Trophoblast cell (in vitro differentiated cells and primary cell): Measurements from ENCODE around the gene CD200R1L.

Experiments
- DNase-seq, 2 donors: peaks; one replicate each; pipeline ENCODE4 v3.0.0-alpha.2; 2016
- H2AFZ ChIP-seq: 2 replicates; pipeline ENCODE4 v1.6.1; 2013; ENCODE audit warnings: low read length, moderate library complexity, mild to moderate bottlenecking; ENCODE audit not compliant: insufficient read depth, poor library complexity
- H2AK5ac ChIP-seq: 2 replicates; pipeline ENCODE4 v1.6.1; 2013; ENCODE audit warnings: mild to moderate bottlenecking, low read length
- H2BK120ac ChIP-seq: 2 replicates; pipeline ENCODE4 v1.6.1; 2013; ENCODE audit warnings: low read length, mild to moderate bottlenecking, moderate library complexity; ENCODE audit not compliant: insufficient read depth, poor library complexity
- H2BK12ac ChIP-seq: 2 replicates; pipeline ENCODE4 v1.6.1; 2013; ENCODE audit warnings: mild to moderate bottlenecking, low read length, moderate library complexity
- H2BK5ac ChIP-seq: 2 replicates; pipeline ENCODE4 v1.6.1; 2013; ENCODE audit warnings: low read length, low read depth, moderate library complexity, mild to moderate bottlenecking; ENCODE audit not compliant: poor library complexity
- H3K14ac ChIP-seq: 2 replicates; pipeline ENCODE4 v1.6.1; 2013; ENCODE audit warnings: mild to moderate bottlenecking, low read length
- H3K18ac ChIP-seq: 2 replicates; pipeline ENCODE4 v1.6.1; 2013; ENCODE audit warnings: mild to moderate bottlenecking, low read length
- H3K23ac ChIP-seq: 2 replicates; pipeline ENCODE4 v1.6.1; 2013; ENCODE audit warnings: low read length
- H3K27ac ChIP-seq: 2 replicates; pipeline ENCODE4 v1.5.1; 2013; ENCODE audit warnings: low read depth, mild to moderate bottlenecking, inconsistent platforms, low read length, moderate library complexity
- H3K27me3 ChIP-seq: 2 replicates; pipeline ENCODE4 v1.6.1; 2013; ENCODE audit warnings: inconsistent platforms, mild to moderate bottlenecking, low read length, moderate library complexity; ENCODE audit not compliant: insufficient read depth
- H3K36me3 ChIP-seq, 2 experiments: 1 replicate in 1 of 2; 2 replicates in 1 of 2; pipeline ENCODE4 v1.6.1; 2013; ENCODE audit warnings: low read length in 2 of 2, mild to moderate bottlenecking in 2 of 2, moderate library complexity in 1 of 2; ENCODE audit not compliant: insufficient read depth in 2 of 2, control insufficient read depth in 1 of 2
- H3K4ac ChIP-seq: 2 replicates; pipeline ENCODE4 v1.6.1; 2013; ENCODE audit warnings: low read depth, mild to moderate bottlenecking, low read length, moderate library complexity
- H3K4me1 ChIP-seq, 2 experiments: 1 replicate in 1 of 2; 2 replicates in 1 of 2; pipeline ENCODE4 v1.6.1; 2013; ENCODE audit warnings: low read length in 2 of 2, mild to moderate bottlenecking in 2 of 2, moderate library complexity in 1 of 2; ENCODE audit not compliant: insufficient read depth in 2 of 2, control insufficient read depth in 1 of 2
- H3K4me2 ChIP-seq: 2 replicates; pipeline ENCODE4 v1.6.1; 2013; ENCODE audit warnings: inconsistent platforms, mild to moderate bottlenecking, low read length, moderate library complexity
- H3K4me3 ChIP-seq: 2 replicates; pipeline ENCODE4 v1.5.1; 2013; ENCODE audit warnings: mild to moderate bottlenecking, low read depth, low read length, inconsistent platforms
- H3K79me1 ChIP-seq: one replicate; pipeline ENCODE4 v1.6.1; 2013; ENCODE audit warnings: low read length
- H3K79me2 ChIP-seq: 2 replicates; pipeline ENCODE4 v1.6.1; 2013; ENCODE audit warnings: low read length, mild to moderate bottlenecking; ENCODE audit not compliant: control insufficient read depth, insufficient read depth, poor library complexity
- H3K9ac ChIP-seq: 2 replicates; pipeline ENCODE4 v1.6.1; 2013; ENCODE audit warnings: mild to moderate bottlenecking, low read length
- H3K9me3 ChIP-seq: 2 replicates; pipeline ENCODE4 v1.6.1; 2013; ENCODE audit warnings: low read depth, mild to moderate bottlenecking, control low read depth, inconsistent platforms, low read length; ENCODE audit not compliant: insufficient read depth
- H4K12ac ChIP-seq: 2 replicates; pipeline ENCODE4 v1.6.1; 2013; ENCODE audit warnings: low read depth, mild to moderate bottlenecking, low read length, moderate library complexity
- H4K8ac ChIP-seq: 2 replicates; pipeline ENCODE4 v1.6.1; 2013; ENCODE audit warnings: low read depth, mild to moderate bottlenecking, low read length, moderate library complexity
- H4K91ac ChIP-seq: one replicate; pipeline ENCODE4 v1.6.1; 2013; ENCODE audit warnings: low read depth, mild to moderate bottlenecking, low read length, moderate library complexity
- WGBS: extraction: QIAGEN DNeasy Blood & Tissue Kit; methylation state at CpG from one replicate; pipeline ENCODE4 v1.1.7; 2013; ENCODE audit warnings: missing lambda C conversion rate; ENCODE audit not compliant: insufficient read length, insufficient coverage; ENCODE audit errors: extremely low coverage; 5-methylcytosine and 5-hydroxymethylcytosine counted together

CD200R1L gene

DNA sequence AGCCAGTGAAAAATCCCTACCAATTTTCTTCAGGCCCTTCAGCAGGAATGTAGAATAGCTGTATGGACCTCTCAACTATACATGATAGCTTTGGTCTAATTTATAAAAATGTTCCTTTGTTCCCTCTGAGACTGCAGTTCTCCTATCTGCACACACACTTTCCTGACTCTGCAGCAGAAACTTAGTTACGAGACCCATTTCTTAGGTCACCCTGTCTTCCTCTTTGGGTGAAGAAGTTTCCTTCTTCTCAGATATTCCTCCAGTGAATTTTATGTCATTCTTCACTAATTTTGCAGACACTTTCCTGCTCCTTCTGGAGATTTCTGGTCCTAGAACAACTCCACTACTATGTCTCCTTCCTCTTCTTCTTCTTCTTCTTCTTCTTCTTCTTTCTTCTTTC is 42.6 kb downstream of the CD200R1L start:
- no peak overlapping the region for H2AK5ac ChIP-seq
- no peaks in the 10 kb centered on the region for H3K79me2 ChIP-seq
- no peak overlapping the region for H2BK12ac ChIP-seq
- no peak overlapping the region for H3K18ac ChIP-seq
- H3K4me3 ChIP-seq = no peak overlapping the region
- DNase-seq = no peak
- H2BK120ac ChIP-seq = no peak overlapping the region
- H3K27me3 ChIP-seq = no peaks in the 10 kb centered on the region
- no peak overlapping the region for H3K27ac ChIP-seq
- no peak overlapping the region for H4K91ac ChIP-seq
- no peak overlapping the region for H2BK5ac ChIP-seq
- H3K36me3 ChIP-seq = no peaks in the 10 kb centered on the region
- no peak overlapping the region for H3K4ac ChIP-seq
- no peak overlapping the region for H4K8ac ChIP-seq
- no peak overlapping the region for H2AFZ ChIP-seq
- no peak overlapping the region for H3K4me2 ChIP-seq
- no peaks in the 10 kb centered on the region for H3K9me3 ChIP-seq
- no peak overlapping the region for H4K12ac ChIP-seq
- no peaks in the 10 kb centered on the region for H3K4me1 ChIP-seq
- no peaks in the 10 kb centered on the region for H3K79me1 ChIP-seq
- H3K9ac ChIP-seq = no peak overlapping the region
- H3K23ac ChIP-seq = no peak overlapping the region
- H3K14ac ChIP-seq = no peak overlapping the region
- no CpG with 5 or more reads among the region's 1 CpG for WGBS

DNA sequence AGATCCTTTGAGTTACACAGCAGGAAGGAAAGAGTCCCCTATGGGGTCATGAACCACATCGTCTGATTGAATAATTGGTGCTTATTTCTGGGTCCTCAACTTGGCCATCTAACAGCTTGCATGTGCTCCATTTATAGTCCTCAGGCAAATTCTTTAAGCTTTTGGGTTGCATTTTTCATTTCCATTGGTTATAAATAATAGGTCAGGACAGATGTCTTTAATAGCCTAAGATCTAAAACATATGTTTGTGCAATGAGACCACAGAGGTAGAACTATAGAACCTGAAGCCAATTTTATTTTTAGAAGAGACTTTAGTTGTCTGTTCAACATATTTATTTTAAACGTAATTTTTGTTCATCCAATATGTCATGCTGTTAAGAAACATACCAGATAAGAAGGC is 43.2 kb downstream of the CD200R1L start:
- no peak overlapping the region for H2AK5ac ChIP-seq
- no peak overlapping the region for H3K23ac ChIP-seq
- no peak for DNase-seq
- no peaks in the 10 kb centered on the region for H3K79me1 ChIP-seq
- whole genome bisulfite sequencing = no CpG with 5 or more reads among the region's 2 CpGs
- H3K27me3 ChIP-seq = no peaks in the 10 kb centered on the region
- no peaks in the 10 kb centered on the region for H3K9me3 ChIP-seq
- H3K27ac ChIP-seq = no peak overlapping the region
- no peaks in the 10 kb centered on the region for H3K79me2 ChIP-seq
- no peak overlapping the region for H4K8ac ChIP-seq
- no peak overlapping the region for H3K4ac ChIP-seq
- H3K36me3 ChIP-seq = no peaks in the 10 kb centered on the region
- H3K9ac ChIP-seq = no peak overlapping the region
- no peak overlapping the region for H2BK120ac ChIP-seq
- H4K91ac ChIP-seq = no peak overlapping the region
- H3K18ac ChIP-seq = no peak overlapping the region
- no peak overlapping the region for H3K14ac ChIP-seq
- no peak overlapping the region for H3K4me2 ChIP-seq
- H3K4me3 ChIP-seq = no peak overlapping the region
- no peak overlapping the region for H2BK5ac ChIP-seq
- H3K4me1 ChIP-seq = no peaks in the 10 kb centered on the region
- H2AFZ ChIP-seq = no peak overlapping the region
- no peak overlapping the region for H2BK12ac ChIP-seq
- no peak overlapping the region for H4K12ac ChIP-seq

DNA sequence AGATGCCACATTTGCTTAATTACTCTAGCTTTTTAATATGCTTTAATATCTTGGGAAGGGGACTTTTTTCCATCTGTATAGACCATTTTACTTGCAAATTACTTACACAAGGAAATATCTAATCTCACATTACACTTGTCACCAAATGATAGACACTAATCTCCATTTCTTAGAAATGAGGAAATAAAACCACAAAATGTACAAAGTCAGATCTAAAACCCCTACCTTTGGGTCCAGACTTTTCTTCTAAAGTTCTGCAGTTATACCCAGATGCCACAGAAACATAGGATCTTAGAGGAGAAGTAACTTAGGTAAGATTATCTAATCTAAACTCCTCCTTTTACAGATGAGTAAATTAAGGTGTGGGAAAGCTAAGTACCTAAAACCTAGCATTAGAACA is 44.3 kb downstream of the CD200R1L start:
- H4K12ac ChIP-seq = no peak overlapping the region
- no peak overlapping the region for H3K4me2 ChIP-seq
- no peak overlapping the region for H3K9ac ChIP-seq
- H2BK12ac ChIP-seq = no peak overlapping the region
- no peak overlapping the region for H3K27ac ChIP-seq
- H3K79me1 ChIP-seq = no peaks in the 10 kb centered on the region
- no peak overlapping the region for H2BK120ac ChIP-seq
- no peaks in the 10 kb centered on the region for H3K27me3 ChIP-seq
- no peaks in the 10 kb centered on the region for H3K9me3 ChIP-seq
- H3K14ac ChIP-seq = no peak overlapping the region
- H2AK5ac ChIP-seq = no peak overlapping the region
- H3K23ac ChIP-seq = no peak overlapping the region
- no peaks in the 10 kb centered on the region for H3K36me3 ChIP-seq
- H3K4ac ChIP-seq = no peak overlapping the region
- no peak overlapping the region for H2BK5ac ChIP-seq
- DNase-seq = no peak
- H3K4me3 ChIP-seq = no peak overlapping the region
- H2AFZ ChIP-seq = no peak overlapping the region
- H4K91ac ChIP-seq = no peak overlapping the region
- H3K4me1 ChIP-seq = no peaks in the 10 kb centered on the region
- no peak overlapping the region for H4K8ac ChIP-seq
- no peaks in the 10 kb centered on the region for H3K79me2 ChIP-seq
- no peak overlapping the region for H3K18ac ChIP-seq

DNA sequence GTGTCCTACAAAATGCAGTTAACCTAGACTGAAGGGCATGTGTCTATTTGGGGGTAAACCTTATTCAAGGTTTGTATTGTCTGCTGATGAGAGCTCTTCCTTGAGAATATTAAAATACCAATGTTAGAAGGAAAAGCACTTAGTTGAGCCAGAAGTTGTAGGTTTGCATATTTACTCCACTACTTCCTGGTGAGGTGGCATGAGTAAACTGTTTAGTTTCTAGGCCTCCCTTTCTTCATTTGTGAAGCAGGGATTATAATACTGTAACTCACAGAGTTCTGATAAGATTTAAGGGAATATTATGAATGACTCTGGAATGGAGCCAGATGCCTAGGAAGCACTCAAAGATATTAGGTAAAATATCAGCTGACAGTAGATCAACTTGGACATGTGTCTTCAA is 46.7 kb downstream of the CD200R1L start:
- Histone ChIP-seq H2AK5ac (no peak overlapping the region), H3K4me3 (no peak overlapping the region), H4K8ac (no peak overlapping the region), H4K91ac (no peak overlapping the region), H4K12ac (no peak overlapping the region), H2BK5ac (no peak overlapping the region), H2BK120ac (no peak overlapping the region), H3K18ac (no peak overlapping the region), H2AFZ (no peak overlapping the region), H3K4me1 (no peaks in the 10 kb centered on the region), H2BK12ac (no peak overlapping the region), H3K4me2 (no peak overlapping the region), H3K27me3 (no peaks in the 10 kb centered on the region), H3K14ac (no peak overlapping the region), H3K79me2 (no peaks in the 10 kb centered on the region), H3K23ac (no peak overlapping the region), H3K9me3 (no peaks in the 10 kb centered on the region), H3K27ac (no peak overlapping the region), H3K9ac (no peak overlapping the region), H3K4ac (no peak overlapping the region), H3K79me1 (no peaks in the 10 kb centered on the region), H3K36me3 (no peaks in the 10 kb centered on the region)
- no peak for DNase-seq
